Suprapubic skin (tissue), 4 donors: ENCODE results near the gene WDR81. TPM values are rescaled to one million over a fixed set of nuclear protein-coding genes. Genes with fewer than 3 reads are reported as not detected.

Experiments used
- DNase-seq, 2 donors: peaks; one replicate each; pipeline ENCODE4 v3.0.0-alpha.2; 2019; ENCODE audit warnings: low spot score in 2 of 2
- H3K27ac ChIP-seq: fragments of 200-600 bp; sonication (generic); one replicate; pipeline ENCODE4 v1.5.1; 2019
- H3K27me3 ChIP-seq: fragments of 200-600 bp; sonication (generic); one replicate; pipeline ENCODE4 v1.5.1; 2019
- H3K36me3 ChIP-seq: fragments of 200-600 bp; sonication (generic); one replicate; pipeline ENCODE4 v1.5.1; 2019
- H3K4me1 ChIP-seq: fragments of 200-600 bp; sonication (generic); one replicate; pipeline ENCODE4 v1.5.1; 2019
- H3K4me3 ChIP-seq: fragments of 200-600 bp; sonication (generic); one replicate; pipeline ENCODE4 v1.5.1; 2019; ENCODE audit warnings: mild to moderate bottlenecking
- H3K9me3 ChIP-seq: fragments of 200-600 bp; sonication (generic); one replicate; pipeline ENCODE4 v1.5.1; 2019
- CTCF ChIP-seq, 2 donors: fragments of 200-600 bp in 1 of 2; fragments of 450-650 bp in 1 of 2; sonication (generic) in 1 of 2; IDR thresholded peaks; one replicate each; pipeline ENCODE4 v1.5.1; 2016 to 2019; ENCODE audit warnings: antibody characterized with exemption in 2 of 2, mild to moderate bottlenecking in 1 of 2, moderate library complexity in 1 of 2
- EP300 ChIP-seq: sonication (generic); formaldehyde crosslinking; IDR thresholded peaks from one replicate; pipeline ENCODE4 v1.6.1; 2017; ENCODE audit warnings: antibody characterized with exemption
- POLR2A ChIP-seq, 2 donors: fragments of 450-650 bp; IDR thresholded peaks; one replicate each; pipeline ENCODE4 v1.6.1; 2017; ENCODE audit warnings: antibody characterized with exemption in 2 of 2, mild to moderate bottlenecking in 2 of 2, moderate library complexity in 2 of 2
- POLR2AphosphoS5 ChIP-seq, 3 donors: sonication (generic); formaldehyde crosslinking; IDR thresholded peaks; one replicate each; pipeline ENCODE4 v1.6.1; 2017; ENCODE audit warnings: antibody characterized with exemption in 3 of 3
- WGBS: methylation state at CpG from one replicate; pipeline ENCODE4 v1.1.5; 2018; 5-methylcytosine and 5-hydroxymethylcytosine counted together
- total RNA-seq, 4 donors: library from RNA; depleted of rRNA; stranded (reverse); fragments of >200 nt; gene quantifications; one replicate each; pipeline ENCODE4 v1.1.0, GENCODE V29; 2016

The WDR81 gene
- total RNA-seq, 4 donors from 2014 or later, result 40.0 to 61.7 (median 51.3) TPM

GRCh38 chr17:1742371-1743087, 18.0 kb downstream of the WDR81 start, which contains the start of gene SERPINF2:
Gene SERPINF2, plus strand, starts transcription at chr17:1742871. Its CDS starts 2,125 bp downstream, at chr17:1744996.
- Histone ChIP-seq H3K27ac (no peak within 1 kb of the TSS), H3K36me3 (peaks cover 8% of the 10 kb centered on the region), H3K4me1 (peaks cover 39% of the 10 kb centered on the region), H3K9me3 (no peaks in the 10 kb centered on the region), H3K27me3 (no peaks in the 10 kb centered on the region), H3K4me3 (no peak within 1 kb of the TSS)
- TF ChIP-seq POLR2A (IDR thresholded peaks at IDR 0.05) (no peak), CTCF (IDR thresholded peaks at IDR 0.05) (no peak), POLR2AphosphoS5 (IDR thresholded peaks at IDR 0.05) (no peak), EP300 (no peak)
- peak in 1 of 2 donors; percentile 48 for DNase-seq
- 69% methylated on average over 10 of the region's 10 CpGs for WGBS

GRCh38 chr17:1743088-1743439, 18.6 kb downstream of the WDR81 start:
- Histone ChIP-seq H3K27ac (no peak overlapping the region), H3K9me3 (no peaks in the 10 kb centered on the region), H3K4me1 (peaks cover 40% of the 10 kb centered on the region), H3K27me3 (no peaks in the 10 kb centered on the region), H3K4me3 (no peak overlapping the region), H3K36me3 (peaks cover 2% of the 10 kb centered on the region)
- DNase-seq, result peak in 1 of 2 donors; percentile 53
- no CpG with 5 or more reads among the region's 2 CpGs for WGBS
- TF ChIP-seq POLR2A (IDR thresholded peaks at IDR 0.05) (no peak), EP300 (no peak), CTCF (IDR thresholded peaks at IDR 0.05) (no peak), POLR2AphosphoS5 (IDR thresholded peaks at IDR 0.05) (no peak)

- Histone ChIP-seq H3K4me3 (no peak overlapping the region), H3K27me3 (no peaks in the 10 kb centered on the region), H3K9me3 (no peaks in the 10 kb centered on the region), H3K36me3 (no peaks in the 10 kb centered on the region), H3K27ac (peak overlapping the region; percentile 48), H3K4me1 (peaks cover 40% of the 10 kb centered on the region)
- WGBS, result 75% methylated on average over 24 of the region's 29 CpGs
- DNase-seq, result peak in 1 of 2 donors; percentile 66
- no peak for TF ChIP-seq POLR2A (IDR thresholded peaks at IDR 0.05)
- no peak for TF ChIP-seq CTCF (IDR thresholded peaks at IDR 0.05)
- TF ChIP-seq EP300, result no peak
- TF ChIP-seq POLR2AphosphoS5 (IDR thresholded peaks at IDR 0.05), result no peak
Measured at GRCh38 chr17:1744551-1745512, 20.3 kb downstream of the WDR81 start.

GRCh38 chr17:1745513-1746020, 21.1 kb downstream of the WDR81 start:
- no peak overlapping the region for H3K4me3 ChIP-seq
- peaks cover 41% of the 10 kb centered on the region for H3K4me1 ChIP-seq

More at GRCh38 chr17:1745513-1746020, 21.1 kb downstream of the WDR81 start:
- H3K27ac ChIP-seq, result peak overlapping the region; percentile 48
- TF ChIP-seq CTCF (IDR thresholded peaks at IDR 0.05), result no peak
- TF ChIP-seq EP300, result no peak
- no peak for TF ChIP-seq POLR2AphosphoS5 (IDR thresholded peaks at IDR 0.05)
- TF ChIP-seq POLR2A (IDR thresholded peaks at IDR 0.05), result no peak
- H3K9me3 ChIP-seq, result no peaks in the 10 kb centered on the region
- DNase-seq, result no peak
- no peaks in the 10 kb centered on the region for H3K36me3 ChIP-seq
- H3K27me3 ChIP-seq, result no peaks in the 10 kb centered on the region
- 96% methylated on average over 6 of the region's 12 CpGs for WGBS
